Measurements from ENCODE around the gene SKIDA1.

DNA sequence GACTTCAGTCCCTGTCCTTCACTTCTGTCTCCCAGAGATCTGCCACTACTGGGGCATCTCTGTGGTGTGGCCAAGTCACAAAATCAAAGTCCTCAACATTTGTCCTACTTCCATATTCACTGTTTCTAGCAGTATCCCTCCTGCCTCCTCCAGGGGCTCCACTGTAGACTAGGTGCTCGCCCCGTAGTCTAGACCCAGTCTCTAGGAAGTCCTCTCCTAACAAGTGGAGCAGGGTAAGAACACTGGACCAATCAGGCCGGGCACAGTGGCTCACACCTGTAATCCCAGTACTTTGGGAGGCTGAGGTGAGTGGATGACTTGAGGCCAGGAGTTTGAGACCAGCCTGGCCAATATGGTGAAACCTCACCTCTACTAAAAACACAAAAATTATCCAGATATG lies 57.4 kb downstream of the SKIDA1 start:
- TF ChIP-seq, protein P1, sequence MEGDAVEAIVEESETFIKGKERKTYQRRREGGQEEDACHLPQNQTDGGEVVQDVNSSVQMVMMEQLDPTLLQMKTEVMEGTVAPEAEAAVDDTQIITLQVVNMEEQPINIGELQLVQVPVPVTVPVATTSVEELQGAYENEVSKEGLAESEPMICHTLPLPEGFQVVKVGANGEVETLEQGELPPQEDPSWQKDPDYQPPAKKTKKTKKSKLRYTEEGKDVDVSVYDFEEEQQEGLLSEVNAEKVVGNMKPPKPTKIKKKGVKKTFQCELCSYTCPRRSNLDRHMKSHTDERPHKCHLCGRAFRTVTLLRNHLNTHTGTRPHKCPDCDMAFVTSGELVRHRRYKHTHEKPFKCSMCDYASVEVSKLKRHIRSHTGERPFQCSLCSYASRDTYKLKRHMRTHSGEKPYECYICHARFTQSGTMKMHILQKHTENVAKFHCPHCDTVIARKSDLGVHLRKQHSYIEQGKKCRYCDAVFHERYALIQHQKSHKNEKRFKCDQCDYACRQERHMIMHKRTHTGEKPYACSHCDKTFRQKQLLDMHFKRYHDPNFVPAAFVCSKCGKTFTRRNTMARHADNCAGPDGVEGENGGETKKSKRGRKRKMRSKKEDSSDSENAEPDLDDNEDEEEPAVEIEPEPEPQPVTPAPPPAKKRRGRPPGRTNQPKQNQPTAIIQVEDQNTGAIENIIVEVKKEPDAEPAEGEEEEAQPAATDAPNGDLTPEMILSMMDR (conservative IDR thresholded peaks at IDR 0.05), result no peak
- no peak for TF ChIP-seq ZFX (IDR thresholded peaks at IDR 0.05)
